Parathyroid adenoma (tissue), 2 donors: ENCODE data around the gene NTN1.

Experiments used
- H2AFZ ChIP-seq: fragments of 300-600 bp; sonication (generic); one replicate; pipeline ENCODE4 v1.7.0; 2017; ENCODE audit warnings: antibody characterized with exemption, mild to moderate bottlenecking
- H3K27ac ChIP-seq: fragments of 300-600 bp; sonication (generic); one replicate; pipeline ENCODE4 v1.7.0; 2017
- H3K27me3 ChIP-seq: fragments of 300-600 bp; sonication (generic); one replicate; pipeline ENCODE4 v1.7.0; 2017; ENCODE audit warnings: low read length; ENCODE audit not compliant: control insufficient read depth, insufficient read depth
- H3K36me3 ChIP-seq: fragments of 300-600 bp; sonication (generic); one replicate; pipeline ENCODE4 v1.7.0; 2017; ENCODE audit warnings: low read length; ENCODE audit not compliant: control insufficient read depth, insufficient read depth
- H3K4me1 ChIP-seq: fragments of 300-600 bp; sonication (generic); one replicate; pipeline ENCODE4 v1.7.0; 2017; ENCODE audit warnings: control low read depth
- H3K4me2 ChIP-seq: fragments of 300-600 bp; sonication (generic); one replicate; pipeline ENCODE4 v1.7.0; 2017; ENCODE audit warnings: low read length
- H3K4me3 ChIP-seq: fragments of 300-600 bp; sonication (generic); one replicate; pipeline ENCODE4 v1.7.0; 2017; ENCODE audit warnings: low read depth, low read length
- H3K79me2 ChIP-seq: fragments of 300-600 bp; sonication (generic); one replicate; pipeline ENCODE4 v1.7.0; 2017; ENCODE audit warnings: control low read depth
- H3K9ac ChIP-seq: fragments of 300-600 bp; sonication (generic); one replicate; pipeline ENCODE4 v1.7.0; 2017; ENCODE audit warnings: mild to moderate bottlenecking
- H3K9me3 ChIP-seq: fragments of 300-600 bp; sonication (generic); one replicate; pipeline ENCODE4 v1.7.0; 2017; ENCODE audit warnings: low read length; ENCODE audit not compliant: control insufficient read depth
- TF ChIP-seq, protein P1 (sequence below): fragments of 300-600 bp; sonication (generic); IDR thresholded peaks from one replicate; pipeline ENCODE4 v1.7.0; 2017; ENCODE audit warnings: antibody characterized with exemption, mild to moderate bottlenecking
- donor health status: primary hyperparathyroidism.

NTN1 gene

GRCh38 chr17:9080983-9081382 lies 59.7 kb downstream of the NTN1 start:
- no peak overlapping the region for H2AFZ ChIP-seq
- no peaks in the 10 kb centered on the region for H3K36me3 ChIP-seq
- no peaks in the 10 kb centered on the region for H3K79me2 ChIP-seq
- H3K27me3 ChIP-seq: no peaks in the 10 kb centered on the region
- H3K27ac ChIP-seq: no peak overlapping the region
- TF ChIP-seq, protein P1, sequence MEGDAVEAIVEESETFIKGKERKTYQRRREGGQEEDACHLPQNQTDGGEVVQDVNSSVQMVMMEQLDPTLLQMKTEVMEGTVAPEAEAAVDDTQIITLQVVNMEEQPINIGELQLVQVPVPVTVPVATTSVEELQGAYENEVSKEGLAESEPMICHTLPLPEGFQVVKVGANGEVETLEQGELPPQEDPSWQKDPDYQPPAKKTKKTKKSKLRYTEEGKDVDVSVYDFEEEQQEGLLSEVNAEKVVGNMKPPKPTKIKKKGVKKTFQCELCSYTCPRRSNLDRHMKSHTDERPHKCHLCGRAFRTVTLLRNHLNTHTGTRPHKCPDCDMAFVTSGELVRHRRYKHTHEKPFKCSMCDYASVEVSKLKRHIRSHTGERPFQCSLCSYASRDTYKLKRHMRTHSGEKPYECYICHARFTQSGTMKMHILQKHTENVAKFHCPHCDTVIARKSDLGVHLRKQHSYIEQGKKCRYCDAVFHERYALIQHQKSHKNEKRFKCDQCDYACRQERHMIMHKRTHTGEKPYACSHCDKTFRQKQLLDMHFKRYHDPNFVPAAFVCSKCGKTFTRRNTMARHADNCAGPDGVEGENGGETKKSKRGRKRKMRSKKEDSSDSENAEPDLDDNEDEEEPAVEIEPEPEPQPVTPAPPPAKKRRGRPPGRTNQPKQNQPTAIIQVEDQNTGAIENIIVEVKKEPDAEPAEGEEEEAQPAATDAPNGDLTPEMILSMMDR: no peak
- no peak overlapping the region for H3K9ac ChIP-seq
- H3K9me3 ChIP-seq: no peaks in the 10 kb centered on the region
- no peak overlapping the region for H3K4me3 ChIP-seq
- H3K4me1 ChIP-seq: no peaks in the 10 kb centered on the region
- H3K4me2 ChIP-seq: no peak overlapping the region

GRCh38 chr17:9086577-9086976 lies 65.3 kb downstream of the NTN1 start:
- Histone ChIP-seq H2AFZ (no peak overlapping the region), H3K9me3 (no peaks in the 10 kb centered on the region), H3K4me1 (no peaks in the 10 kb centered on the region), H3K27me3 (no peaks in the 10 kb centered on the region), H3K27ac (no peak overlapping the region), H3K4me3 (no peak overlapping the region), H3K4me2 (no peak overlapping the region), H3K79me2 (no peaks in the 10 kb centered on the region), H3K36me3 (no peaks in the 10 kb centered on the region), H3K9ac (no peak overlapping the region)
- TF ChIP-seq, protein P1: no peak

GRCh38 chr17:9087921-9088320 lies 66.6 kb downstream of the NTN1 start:
- no peak overlapping the region for H3K27ac ChIP-seq
- no peak overlapping the region for H3K9ac ChIP-seq
- H3K36me3 ChIP-seq: no peaks in the 10 kb centered on the region
- no peak overlapping the region for H3K4me2 ChIP-seq
- no peaks in the 10 kb centered on the region for H3K79me2 ChIP-seq
- H2AFZ ChIP-seq: no peak overlapping the region
- no peaks in the 10 kb centered on the region for H3K27me3 ChIP-seq
- H3K4me3 ChIP-seq: no peak overlapping the region
- TF ChIP-seq, protein P1: no peak
- H3K9me3 ChIP-seq: no peaks in the 10 kb centered on the region
- H3K4me1 ChIP-seq: no peaks in the 10 kb centered on the region

GRCh38 chr17:9090641-9091096 lies 69.4 kb downstream of the NTN1 start:
- no peak overlapping the region for H3K27ac ChIP-seq

GRCh38 chr17:9094193-9094592 lies 72.9 kb downstream of the NTN1 start:
- Histone ChIP-seq H3K36me3 (no peaks in the 10 kb centered on the region), H3K4me3 (no peak overlapping the region), H3K9me3 (no peaks in the 10 kb centered on the region), H3K27me3 (no peaks in the 10 kb centered on the region), H3K27ac (no peak overlapping the region), H3K4me1 (no peaks in the 10 kb centered on the region), H2AFZ (no peak overlapping the region), H3K9ac (no peak overlapping the region), H3K4me2 (no peak overlapping the region), H3K79me2 (no peaks in the 10 kb centered on the region)
- TF ChIP-seq, protein P1: no peak

More at GRCh38 chr17:9090641-9091096, 69.4 kb downstream of the NTN1 start:
- TF ChIP-seq, protein P1: no peak
- H2AFZ ChIP-seq: no peak overlapping the region
- no peaks in the 10 kb centered on the region for H3K79me2 ChIP-seq
- no peak overlapping the region for H3K4me3 ChIP-seq
- H3K9me3 ChIP-seq: no peaks in the 10 kb centered on the region
- H3K4me2 ChIP-seq: no peak overlapping the region
- H3K4me1 ChIP-seq: no peaks in the 10 kb centered on the region
- no peaks in the 10 kb centered on the region for H3K36me3 ChIP-seq
- no peak overlapping the region for H3K9ac ChIP-seq
- no peaks in the 10 kb centered on the region for H3K27me3 ChIP-seq
